IPS-18a (cell line): ENCODE data around the gene ZBTB32.

Experiments used
- H3K27ac ChIP-seq: one replicate; pipeline ENCODE4 v1.5.1; 2013; ENCODE audit warnings: low read length
- H3K27me3 ChIP-seq: one replicate; pipeline ENCODE4 v1.6.1; 2013; ENCODE audit warnings: mild to moderate bottlenecking, low read length; ENCODE audit not compliant: control insufficient read depth, insufficient read depth
- H3K36me3 ChIP-seq: one replicate; pipeline ENCODE4 v1.6.1; 2013; ENCODE audit warnings: low read depth, low read length; ENCODE audit not compliant: control insufficient read depth
- H3K4me1 ChIP-seq: one replicate; pipeline ENCODE4 v1.6.1; 2013; ENCODE audit warnings: low read depth, low read length; ENCODE audit not compliant: control insufficient read depth
- H3K4me3 ChIP-seq: one replicate; pipeline ENCODE4 v1.5.1; 2013; ENCODE audit warnings: low read length
- H3K9ac ChIP-seq: one replicate; pipeline ENCODE4 v1.6.1; 2013; ENCODE audit warnings: mild to moderate bottlenecking, low read length, moderate library complexity
- H3K9me3 ChIP-seq: one replicate; pipeline ENCODE4 v1.6.1; 2013; ENCODE audit warnings: low read depth, low read length; ENCODE audit not compliant: control insufficient read depth

The ZBTB32 gene

DNA sequence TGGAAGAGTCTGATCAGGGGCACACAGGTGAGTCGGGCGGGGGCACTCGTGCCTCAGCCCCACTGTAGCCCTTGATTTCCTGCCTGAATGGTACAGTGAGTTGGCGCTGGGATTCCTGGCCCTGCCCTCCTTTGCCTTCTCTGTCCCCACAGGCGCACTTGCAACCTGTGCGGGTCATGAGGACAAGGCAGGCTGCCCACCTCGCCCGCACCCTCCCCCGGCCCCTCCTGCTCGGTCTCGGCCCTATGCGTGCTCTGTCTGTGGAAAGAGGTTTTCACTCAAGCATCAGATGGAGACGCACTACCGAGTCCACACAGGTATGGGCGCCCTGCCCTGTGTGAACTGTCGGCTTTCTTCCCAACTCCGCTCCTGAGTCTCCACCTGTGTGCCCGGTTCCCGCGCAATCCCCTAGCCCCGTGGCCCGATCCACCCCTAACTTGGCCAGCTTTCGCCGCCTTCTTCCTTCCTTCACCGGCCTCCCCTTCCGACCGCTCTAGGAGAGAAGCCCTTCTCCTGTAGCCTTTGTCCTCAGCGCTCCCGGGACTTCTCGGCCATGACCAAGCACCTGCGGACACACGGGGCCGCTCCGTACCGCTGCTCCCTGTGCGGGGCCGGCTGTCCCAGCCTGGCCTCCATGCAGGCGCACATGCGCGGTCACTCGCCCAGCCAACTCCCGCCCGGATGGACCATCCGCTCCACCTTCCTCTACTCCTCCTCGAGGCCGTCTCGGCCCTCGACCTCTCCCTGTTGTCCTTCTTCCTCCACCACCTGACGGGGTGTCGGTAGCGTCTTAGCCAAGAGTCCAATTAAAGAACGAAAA lies 11.8 kb downstream of the ZBTB32 start:
- H3K4me3 ChIP-seq = peak overlapping the region; percentile 66
- peaks cover under 1% of the 10 kb centered on the region for H3K36me3 ChIP-seq
- H3K4me1 ChIP-seq = peaks cover 16% of the 10 kb centered on the region
- peak overlapping the region; percentile 88 for H3K9ac ChIP-seq
- peak overlapping the region; percentile 70 for H3K27ac ChIP-seq
- peaks cover 4% of the 10 kb centered on the region for H3K27me3 ChIP-seq
- H3K9me3 ChIP-seq = no peaks in the 10 kb centered on the region

DNA sequence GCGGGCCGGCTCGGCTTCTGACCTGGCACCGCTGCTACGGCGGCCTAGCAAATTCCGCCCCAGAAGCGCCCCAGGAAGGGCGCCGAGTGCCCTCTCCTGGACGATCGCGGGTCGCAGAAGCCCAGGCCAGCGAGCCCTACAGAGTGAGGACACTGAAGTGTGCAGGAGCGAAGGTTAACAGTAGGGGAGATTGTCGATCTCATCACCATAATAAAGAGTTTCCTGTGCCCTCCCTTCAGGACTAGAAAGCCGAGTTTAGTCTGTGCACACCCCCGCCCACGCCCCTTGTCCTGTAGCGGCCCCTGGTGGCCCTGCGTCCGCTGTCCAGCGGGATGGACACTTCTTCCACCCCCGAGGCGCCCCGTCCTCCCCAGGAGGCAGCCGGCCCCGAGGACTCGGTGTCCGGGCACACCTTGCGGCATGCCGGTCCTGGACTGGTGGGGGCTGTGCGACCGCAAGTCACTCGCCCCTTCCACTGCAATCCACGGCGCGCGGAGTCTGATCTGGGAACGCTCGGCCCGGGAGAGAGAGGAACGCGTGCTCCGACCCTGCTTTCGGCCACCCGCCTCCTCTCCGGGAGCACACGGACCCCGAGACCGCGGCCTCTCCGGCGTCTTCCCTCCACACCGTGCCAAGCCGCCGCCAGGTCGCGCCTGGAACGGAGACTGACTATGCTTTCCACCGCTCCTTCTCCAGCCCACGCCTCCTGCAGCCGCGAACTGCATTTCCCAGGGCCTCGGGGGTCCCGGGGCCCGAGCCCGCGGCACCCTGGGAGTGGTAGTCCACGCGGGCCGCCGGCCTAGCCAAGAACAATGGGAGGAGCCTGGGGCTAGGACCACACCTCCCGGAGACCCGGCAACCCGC lies 12.7 kb downstream of the ZBTB32 start:
- Histone ChIP-seq H3K27ac (peak overlapping the region; percentile 72), H3K4me1 (peaks cover 16% of the 10 kb centered on the region), H3K36me3 (peaks cover 6% of the 10 kb centered on the region), H3K9ac (peak overlapping the region; percentile 88), H3K27me3 (peaks cover 4% of the 10 kb centered on the region), H3K9me3 (no peaks in the 10 kb centered on the region), H3K4me3 (peak overlapping the region; percentile 66)

DNA sequence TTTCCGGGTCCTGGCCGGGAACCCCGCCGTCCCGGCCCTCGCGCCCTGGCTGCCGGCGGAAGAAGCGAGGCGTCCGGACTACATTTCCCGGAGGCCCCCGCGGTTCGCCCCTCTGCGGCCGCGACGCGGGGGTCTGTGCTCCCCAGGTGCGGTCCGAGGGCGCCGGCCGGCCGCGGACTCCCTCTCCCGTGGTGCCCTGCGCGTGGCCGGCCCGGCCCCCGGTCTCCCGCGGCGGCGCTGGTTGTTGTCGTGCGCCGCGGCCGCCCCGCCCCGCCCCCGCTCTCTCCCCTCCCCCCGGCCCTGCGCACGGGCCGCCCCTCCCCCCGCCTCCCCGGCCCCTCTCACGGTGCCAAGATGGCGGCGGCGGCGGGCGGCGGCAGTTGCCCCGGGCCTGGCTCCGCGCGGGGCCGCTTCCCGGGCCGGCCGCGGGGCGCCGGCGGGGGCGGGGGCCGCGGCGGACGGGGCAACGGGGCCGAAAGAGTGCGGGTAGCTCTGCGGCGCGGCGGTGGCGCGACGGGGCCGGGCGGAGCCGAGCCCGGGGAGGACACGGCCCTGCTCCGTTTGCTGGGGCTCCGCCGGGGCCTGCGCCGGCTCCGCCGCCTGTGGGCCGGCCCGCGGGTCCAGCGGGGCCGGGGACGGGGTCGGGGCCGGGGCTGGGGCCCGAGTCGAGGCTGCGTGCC lies 13.4 kb downstream of the ZBTB32 start, which contains the start of gene KMT2B:
Gene KMT2B, plus strand, starts transcription at position 339 of the 680 bp plus-strand sequence. Its CDS starts 16 bp downstream, at position 355.
- Histone ChIP-seq H3K4me1 (peaks cover 16% of the 10 kb centered on the region), H3K9me3 (no peaks in the 10 kb centered on the region), H3K9ac (peak within 1 kb of the TSS; percentile 88), H3K27me3 (peaks cover 4% of the 10 kb centered on the region), H3K36me3 (peaks cover 12% of the 10 kb centered on the region), H3K4me3 (peak within 1 kb of the TSS; percentile 84), H3K27ac (peak within 1 kb of the TSS; percentile 72)

GRCh38 chr19:35718345-35719041 lies 14.1 kb downstream of the ZBTB32 start:
- peaks cover 19% of the 10 kb centered on the region for H3K36me3 ChIP-seq
- peaks cover 16% of the 10 kb centered on the region for H3K4me1 ChIP-seq
- no peak overlapping the region for H3K27ac ChIP-seq
- H3K4me3 ChIP-seq = peak overlapping the region; percentile 84
- peaks cover 4% of the 10 kb centered on the region for H3K27me3 ChIP-seq
- no peaks in the 10 kb centered on the region for H3K9me3 ChIP-seq
- H3K9ac ChIP-seq = peak overlapping the region; percentile 65

DNA sequence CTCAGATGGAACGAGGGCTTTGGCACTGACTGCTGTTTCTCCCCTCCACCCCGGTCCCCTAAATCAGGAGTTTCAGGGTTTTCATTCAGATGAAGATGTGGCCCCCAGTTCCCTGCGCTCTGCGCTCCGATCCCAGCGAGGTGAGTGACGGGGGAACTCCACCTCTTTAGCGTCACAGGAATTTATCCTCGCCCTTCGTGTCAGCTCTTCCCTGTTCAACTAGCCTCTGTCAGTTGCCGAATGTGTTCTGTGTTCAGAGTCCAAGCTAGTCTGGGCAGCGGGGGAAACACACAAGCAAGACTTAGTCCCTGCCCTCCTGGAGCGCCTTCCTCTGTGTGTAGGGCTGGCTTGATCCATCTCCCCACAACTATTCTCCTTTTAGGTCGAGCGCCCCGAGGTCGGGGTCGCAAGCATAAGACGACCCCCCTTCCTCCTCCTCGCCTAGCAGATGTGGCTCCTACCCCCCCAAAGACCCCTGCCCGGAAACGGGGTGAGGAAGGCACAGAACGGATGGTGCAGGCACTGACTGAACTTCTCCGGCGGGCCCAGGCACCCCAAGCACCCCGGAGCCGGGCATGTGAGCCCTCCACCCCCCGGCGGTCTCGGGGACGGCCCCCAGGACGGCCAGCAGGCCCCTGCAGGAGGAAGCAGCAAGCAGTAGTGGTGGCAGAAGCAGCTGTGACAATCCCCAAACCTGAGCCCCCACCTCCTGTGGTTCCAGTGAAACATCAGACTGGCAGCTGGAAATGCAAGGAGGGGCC lies 15.2 kb downstream of the ZBTB32 start:
- peak overlapping the region; percentile 65 for H3K9ac ChIP-seq
- no peak overlapping the region for H3K4me3 ChIP-seq
- H3K27ac ChIP-seq = no peak overlapping the region

GRCh38 chr19:35720163-35720524 lies 15.8 kb downstream of the ZBTB32 start:
- Histone ChIP-seq H3K9me3 (no peaks in the 10 kb centered on the region), H3K4me3 (no peak overlapping the region), H3K27ac (no peak overlapping the region), H3K27me3 (peaks cover 4% of the 10 kb centered on the region), H3K36me3 (peaks cover 35% of the 10 kb centered on the region), H3K4me1 (peaks cover 7% of the 10 kb centered on the region), H3K9ac (no peak overlapping the region)

More for the DNA sequence above, 15.2 kb downstream of the ZBTB32 start:
- Histone ChIP-seq H3K27me3 (peaks cover 4% of the 10 kb centered on the region), H3K9me3 (no peaks in the 10 kb centered on the region), H3K36me3 (peaks cover 30% of the 10 kb centered on the region), H3K4me1 (peaks cover 11% of the 10 kb centered on the region)

DNA sequence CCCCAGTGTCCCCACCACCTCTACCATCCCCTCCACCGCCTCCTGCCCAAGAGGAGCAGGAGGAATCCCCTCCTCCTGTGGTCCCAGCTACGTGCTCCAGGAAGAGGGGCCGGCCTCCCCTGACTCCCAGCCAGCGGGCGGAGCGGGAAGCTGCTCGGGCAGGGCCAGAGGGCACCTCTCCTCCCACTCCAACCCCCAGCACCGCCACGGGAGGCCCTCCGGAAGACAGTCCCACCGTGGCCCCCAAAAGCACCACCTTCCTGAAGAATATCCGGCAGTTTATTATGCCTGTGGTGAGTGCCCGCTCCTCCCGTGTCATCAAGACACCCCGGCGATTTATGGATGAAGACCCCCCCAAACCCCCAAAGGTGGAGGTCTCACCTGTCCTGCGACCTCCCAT lies 16.3 kb downstream of the ZBTB32 start:
- H3K9me3 ChIP-seq = no peaks in the 10 kb centered on the region
- no peak overlapping the region for H3K9ac ChIP-seq
- peaks cover 40% of the 10 kb centered on the region for H3K36me3 ChIP-seq
- H3K4me1 ChIP-seq = peaks cover 2% of the 10 kb centered on the region
- no peak overlapping the region for H3K4me3 ChIP-seq
- peaks cover 2% of the 10 kb centered on the region for H3K27me3 ChIP-seq
- no peak overlapping the region for H3K27ac ChIP-seq

DNA sequence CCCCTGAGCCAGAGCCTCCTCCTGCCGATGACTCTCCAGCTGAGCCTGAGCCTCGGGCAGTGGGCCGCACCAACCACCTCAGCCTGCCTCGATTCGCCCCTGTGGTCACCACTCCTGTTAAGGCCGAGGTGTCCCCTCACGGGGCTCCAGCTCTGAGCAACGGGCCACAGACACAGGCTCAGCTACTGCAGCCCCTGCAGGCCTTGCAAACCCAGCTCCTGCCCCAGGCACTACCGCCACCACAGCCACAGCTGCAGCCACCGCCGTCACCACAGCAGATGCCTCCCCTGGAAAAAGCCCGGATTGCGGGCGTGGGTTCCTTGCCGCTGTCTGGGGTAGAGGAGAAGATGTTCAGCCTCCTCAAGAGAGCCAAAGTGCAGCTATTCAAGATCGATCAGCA lies 17.0 kb downstream of the ZBTB32 start:
- Histone ChIP-seq H3K27ac (no peak overlapping the region), H3K4me3 (no peak overlapping the region), H3K27me3 (no peaks in the 10 kb centered on the region), H3K9me3 (no peaks in the 10 kb centered on the region), H3K9ac (no peak overlapping the region), H3K36me3 (peaks cover 48% of the 10 kb centered on the region), H3K4me1 (no peaks in the 10 kb centered on the region)

GRCh38 chr19:35722461-35722860 lies 18.1 kb downstream of the ZBTB32 start:
- Histone ChIP-seq H3K4me1 (no peaks in the 10 kb centered on the region), H3K9me3 (no peaks in the 10 kb centered on the region), H3K4me3 (no peak overlapping the region), H3K9ac (no peak overlapping the region), H3K27me3 (no peaks in the 10 kb centered on the region), H3K36me3 (peaks cover 58% of the 10 kb centered on the region), H3K27ac (no peak overlapping the region)

DNA sequence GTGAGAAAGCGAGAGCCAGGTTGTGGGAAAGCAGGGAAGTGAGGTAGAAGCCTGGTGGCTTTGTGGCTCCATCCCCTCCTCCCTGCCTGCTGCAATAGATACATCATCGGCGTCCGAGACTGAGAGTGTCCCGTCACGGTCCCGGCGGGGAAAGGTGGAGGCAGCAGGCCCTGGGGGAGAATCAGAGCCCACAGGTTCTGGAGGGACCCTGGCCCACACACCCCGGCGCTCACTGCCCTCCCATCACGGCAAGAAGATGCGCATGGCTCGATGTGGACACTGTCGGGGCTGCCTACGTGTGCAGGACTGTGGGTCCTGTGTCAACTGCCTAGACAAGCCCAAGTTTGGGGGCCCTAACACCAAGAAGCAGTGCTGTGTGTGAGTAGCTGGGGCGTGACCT lies 18.5 kb downstream of the ZBTB32 start:
- Histone ChIP-seq H3K4me3 (no peak overlapping the region), H3K9me3 (no peaks in the 10 kb centered on the region), H3K27ac (no peak overlapping the region), H3K4me1 (no peaks in the 10 kb centered on the region), H3K36me3 (peaks cover 62% of the 10 kb centered on the region), H3K27me3 (no peaks in the 10 kb centered on the region), H3K9ac (no peak overlapping the region)
